ENCODE results near the gene RNF26.

Gene RNF26

DNA sequence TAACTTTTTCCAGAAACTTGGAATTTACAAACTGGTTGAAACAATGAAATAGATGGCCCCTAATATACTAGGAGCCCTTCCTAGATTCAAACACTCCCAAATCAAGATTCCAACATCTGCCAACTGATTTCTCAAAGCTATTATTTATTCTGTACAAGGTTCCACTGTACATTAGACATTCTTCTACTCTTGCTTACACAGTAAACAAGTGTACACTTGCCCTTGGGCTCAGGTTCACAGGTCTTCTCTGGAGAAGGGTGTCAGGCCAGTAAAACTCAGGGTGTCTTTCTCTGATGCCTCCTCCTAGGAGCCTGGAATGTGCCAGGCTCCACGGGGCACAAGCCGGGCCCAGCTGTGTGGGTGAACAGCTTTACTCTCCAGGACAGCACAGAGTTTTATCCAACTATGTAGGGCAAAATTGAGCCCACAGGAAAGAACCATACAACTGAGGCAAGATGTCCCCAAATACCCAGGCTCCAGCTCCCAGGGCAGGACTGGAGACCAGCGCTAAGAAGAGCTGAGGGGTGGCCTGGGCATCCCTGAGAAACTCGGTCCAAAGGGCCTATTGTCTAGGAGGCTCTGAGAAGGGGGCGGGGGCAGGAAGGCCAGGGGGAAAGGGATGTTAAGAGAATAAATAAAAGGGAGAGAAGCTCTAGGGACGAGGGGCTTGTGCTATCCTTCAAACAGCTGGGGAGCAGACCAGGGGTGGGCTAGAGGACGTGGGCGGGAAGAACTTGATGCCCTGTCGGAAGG is 20.9 kb downstream of the RNF26 start:
- no peak for DNase-seq (ENCODE audit: low read depth)

GRCh38 chr11:119356349-119357031 is 22.2 kb downstream of the RNF26 start:
- peak; percentile 51 for DNase-seq (ENCODE audit: low read depth)

GRCh38 chr11:119357074-119357473 is 22.7 kb downstream of the RNF26 start:
- DNase-seq (ENCODE audit: low read depth), result no peak

DNA sequence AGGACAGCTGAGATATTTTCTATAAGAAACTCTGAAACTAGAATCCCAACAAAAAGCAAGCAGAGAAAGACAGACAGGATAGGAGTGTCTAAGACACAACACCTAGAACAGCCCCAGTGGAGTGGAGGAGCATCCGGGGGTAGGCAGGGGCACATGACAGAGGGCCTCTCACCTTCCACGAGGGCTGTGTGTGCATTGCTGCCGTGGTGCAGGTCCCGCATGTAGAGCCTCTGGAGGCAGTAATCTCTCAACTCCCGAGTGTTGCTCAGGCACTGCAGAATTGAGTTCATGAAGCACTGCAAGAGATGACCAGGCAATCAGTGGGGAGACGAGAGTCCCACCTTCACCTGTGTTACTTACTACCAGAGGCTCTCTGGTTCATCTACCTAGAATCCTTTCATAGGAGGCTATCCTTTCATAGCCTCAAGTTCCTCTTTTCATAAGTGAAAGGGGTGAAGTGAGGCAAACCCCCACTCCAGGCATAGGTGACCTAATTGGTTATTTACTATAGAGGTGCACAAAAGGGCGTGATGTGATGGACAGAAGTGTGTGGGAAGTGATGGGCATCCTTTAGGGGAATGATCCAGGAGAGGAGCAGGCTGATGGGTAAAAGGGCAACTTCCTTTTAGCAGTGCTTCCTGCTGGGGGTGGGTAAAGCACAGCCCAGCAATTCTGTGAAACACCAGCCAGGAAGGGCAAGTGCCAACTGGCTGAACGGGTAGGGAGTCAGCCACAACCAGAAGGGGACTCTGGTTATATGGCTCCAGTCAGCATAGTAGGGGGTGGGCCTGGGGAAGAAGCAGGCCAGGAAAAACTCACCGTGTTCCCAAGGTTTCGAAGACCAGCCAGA is 25.3 kb downstream of the RNF26 start:
- no peak for DNase-seq (ENCODE audit: low read depth)

DNA sequence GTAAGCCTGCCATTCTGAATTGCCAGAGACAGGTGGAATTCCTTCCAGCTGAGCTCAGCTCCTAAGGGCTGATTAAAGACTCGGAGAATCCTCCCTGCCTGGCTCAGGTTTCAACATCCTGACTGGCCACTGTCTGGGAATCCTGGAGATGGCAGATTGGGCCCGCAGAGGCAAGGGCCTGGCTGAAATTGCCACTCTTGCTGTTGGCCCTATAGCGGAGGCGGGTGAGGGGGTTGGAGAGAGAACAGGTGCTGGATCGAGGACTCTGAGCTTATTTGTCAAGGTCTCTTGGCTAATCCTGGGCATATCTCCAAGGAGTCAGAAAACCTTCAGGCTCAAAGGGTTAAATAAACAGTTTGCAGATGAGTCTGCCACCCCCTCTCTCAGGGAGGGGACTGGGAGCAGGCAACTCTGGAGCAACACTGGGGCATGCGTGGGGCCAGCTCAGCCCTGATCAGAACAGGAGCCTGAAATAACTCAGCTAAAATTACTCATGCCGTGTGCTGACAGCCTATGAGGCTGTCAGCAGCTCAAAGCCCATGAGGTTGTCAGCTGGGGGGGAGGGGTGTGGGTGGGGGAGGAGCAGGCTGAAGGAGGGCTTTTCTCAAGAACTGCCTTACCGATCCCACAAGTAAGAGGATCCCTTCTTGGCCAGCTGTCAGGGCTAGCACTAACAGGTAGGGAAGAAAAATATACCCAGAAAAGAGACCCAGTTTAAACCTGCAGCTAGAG is 26.9 kb downstream of the RNF26 start:
- DNase-seq (ENCODE audit: low read depth), result no peak

- no peak for DNase-seq (ENCODE audit: low read depth)
Observed at GRCh38 chr11:119361941-119362725, 27.8 kb downstream of the RNF26 start.

GRCh38 chr11:119362741-119363080 is 28.4 kb downstream of the RNF26 start:
- no peak for DNase-seq (ENCODE audit: low read depth)

DNA sequence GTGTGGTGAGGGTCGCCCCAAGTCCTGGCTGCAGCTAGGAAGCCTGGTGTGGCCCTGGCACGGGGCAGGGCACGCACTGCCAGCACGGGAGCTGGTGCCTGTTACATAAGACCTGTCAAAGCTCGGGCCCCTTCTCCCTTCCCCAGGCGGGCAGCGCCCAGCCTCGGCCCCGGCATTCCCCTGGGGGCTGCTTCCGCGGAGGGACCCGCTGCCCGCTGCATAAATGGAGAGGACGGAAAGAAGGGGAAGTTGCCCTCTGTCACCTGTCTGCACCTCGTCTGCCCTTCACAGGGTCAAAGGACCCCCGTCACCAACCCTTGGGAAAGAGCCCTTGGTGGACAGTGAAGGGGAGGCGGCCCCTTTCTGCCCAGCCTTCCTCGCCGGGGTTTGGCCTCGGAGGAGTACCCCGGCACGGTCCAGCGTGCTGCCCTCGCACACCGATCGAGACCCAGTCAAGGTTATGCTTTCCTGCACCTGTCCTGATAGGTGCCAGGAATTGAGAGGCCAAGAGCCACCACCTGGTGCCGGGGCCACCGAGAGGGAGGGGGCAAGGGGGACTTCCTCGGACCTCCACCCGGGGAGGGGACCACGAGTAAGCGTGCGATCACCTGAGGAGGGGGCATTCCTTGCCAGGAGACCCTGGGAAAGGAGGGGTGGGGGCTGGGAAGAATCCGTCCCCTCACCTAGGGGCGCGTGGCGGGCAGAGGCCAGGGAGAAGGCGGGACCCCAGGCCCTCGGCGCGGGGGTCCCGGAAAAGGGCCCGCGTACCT is 28.9 kb downstream of the RNF26 start:
- no peak for DNase-seq (ENCODE audit: low read depth)

- peak; percentile 37 for DNase-seq (ENCODE audit: low read depth)
Observed at GRCh38 chr11:119363851-119364590, 29.7 kb downstream of the RNF26 start.

- no peak for DNase-seq (ENCODE audit: low read depth)
Observed at GRCh38 chr11:119365071-119365591, 30.8 kb downstream of the RNF26 start.

GRCh38 chr11:119366690-119367620 is 32.6 kb downstream of the RNF26 start:
- no peak for DNase-seq (ENCODE audit: low read depth)

- DNase-seq (ENCODE audit: low read depth), result no peak
Observed at GRCh38 chr11:119367661-119368120, 33.4 kb downstream of the RNF26 start.

- no peak for DNase-seq (ENCODE audit: low read depth)
Observed at GRCh38 chr11:119368121-119369034, 34.1 kb downstream of the RNF26 start.

- no peak for DNase-seq (ENCODE audit: low read depth)
Observed at GRCh38 chr11:119369132-119369925, 35.0 kb downstream of the RNF26 start.

DNA sequence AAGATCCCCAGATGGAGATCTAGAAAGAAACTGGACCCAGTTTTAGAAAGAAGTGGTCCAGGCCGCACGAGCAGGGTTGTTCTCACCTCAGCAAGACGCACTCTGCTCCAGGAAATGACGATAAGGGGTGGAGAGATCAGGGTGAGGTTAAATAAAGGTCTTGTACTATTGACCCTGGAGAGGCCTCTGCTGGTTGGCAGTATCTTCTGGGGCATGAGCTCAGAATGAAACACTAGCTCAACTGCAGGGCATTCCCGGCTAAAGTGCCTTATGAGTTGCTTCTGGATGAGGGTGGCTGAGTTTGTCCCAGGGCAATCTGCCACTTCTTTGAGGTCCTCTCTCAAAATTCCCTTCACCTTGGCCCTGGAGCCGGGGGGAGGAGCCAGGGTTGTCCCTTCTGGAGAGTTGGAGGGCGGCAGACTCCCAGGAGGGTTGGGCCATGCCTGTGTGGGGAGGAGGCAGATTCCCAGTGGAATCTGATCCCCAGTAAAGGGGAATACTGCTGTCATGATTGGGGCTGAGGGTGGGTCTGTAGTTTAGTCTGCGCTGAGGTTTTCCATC is 36.2 kb downstream of the RNF26 start:
- DNase-seq (ENCODE audit: low read depth), result no peak

DNA sequence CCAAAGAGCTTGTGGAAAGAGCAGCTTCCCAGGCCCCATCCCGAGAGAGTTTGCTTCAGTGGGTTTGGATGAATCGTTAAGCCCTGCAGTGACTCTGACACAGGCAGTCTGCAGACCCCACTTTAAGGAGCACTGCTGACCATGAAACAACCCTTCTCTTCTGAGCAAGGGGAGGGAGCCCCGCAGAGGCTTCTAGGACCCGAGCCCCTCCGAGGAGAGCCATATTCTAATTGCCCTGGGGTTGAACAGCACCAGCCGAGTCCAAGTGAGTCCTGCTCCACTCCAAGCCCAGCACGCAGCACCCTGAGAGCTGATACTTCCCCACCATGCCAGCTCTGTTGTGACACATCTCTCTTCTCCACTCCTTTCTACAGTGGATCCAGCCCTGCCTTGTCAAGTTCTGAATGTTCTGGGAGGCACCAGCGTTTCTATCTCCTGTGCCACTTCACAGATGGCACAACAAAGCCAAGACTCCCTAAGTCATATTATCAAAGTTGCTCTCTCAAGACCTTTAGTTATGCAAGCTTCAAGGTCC is 36.8 kb downstream of the RNF26 start:
- DNase-seq (ENCODE audit: low read depth), result no peak
